Activated T-helper 2 cell treated with anti-CD3 and anti-CD28 coated beads, Interferon-gamma antibody, Interleukin-2, Interleukin-4, amounts not matched to agents 10 μg/mL and 5 μg/mL and 100 μg/mL, durations not matched to agents 14 hours and 24 hours and 36 hours (primary cell): ENCODE measurements around the gene TAB3. TPM values are rescaled to one million over a fixed set of nuclear protein-coding genes. Genes with fewer than 3 reads are reported as not detected.

Source experiments
- DNase-seq: peaks from one replicate; pipeline ENCODE4 v3.0.0; 2021; ENCODE audit warnings: low spot score
- H3K27ac Mint-ChIP-seq: one replicate; pipeline ENCODE4 v1.8.0; 2021; ENCODE audit warnings: mixed read lengths
- H3K27me3 Mint-ChIP-seq: one replicate; pipeline ENCODE4 v1.8.0; 2021; ENCODE audit warnings: low read depth, mixed read lengths
- H3K36me3 Mint-ChIP-seq: one replicate; pipeline ENCODE4 v1.8.0; 2021; ENCODE audit warnings: low read depth, mixed read lengths
- H3K4me1 Mint-ChIP-seq: one replicate; pipeline ENCODE4 v1.8.0; 2021; ENCODE audit warnings: low read depth, mixed read lengths
- H3K4me3 Mint-ChIP-seq: one replicate; pipeline ENCODE4 v1.8.0; 2021; ENCODE audit warnings: low read depth, mild to moderate bottlenecking, moderate library complexity, mixed read lengths
- H3K9me3 Mint-ChIP-seq: one replicate; pipeline ENCODE4 v1.8.0; 2021; ENCODE audit warnings: mixed read lengths
- intact Hi-C: fragments of 100-400 bp; cut with micrococcal nuclease; formaldehyde crosslinking; loops from one replicate; pipeline ENCODE4 v1.15.1; 2023
- total RNA-seq: library from RNA; stranded (reverse); gene quantifications from 2 replicates; pipeline ENCODE4 v1.2.3, GENCODE V29; 2022

TAB3 gene
- total RNA-seq, 1 donor from 2014 or later, result 24.9 TPM

GRCh38 chrX:30881390-30881789, 7.7 kb downstream of the TAB3 start:
- intact Hi-C loops, result no loop called here
- Mint-ChIP-seq H3K27me3 (no peaks in the 10 kb centered on the region), H3K36me3 (peaks cover 31% of the 10 kb centered on the region), H3K27ac (peak overlapping the region; percentile 81), H3K4me3 (no peak overlapping the region), H3K4me1 (peaks cover 51% of the 10 kb centered on the region), H3K9me3 (no peaks in the 10 kb centered on the region)
- no peak for DNase-seq

GRCh38 chrX:30880058-30880457, 9.0 kb downstream of the TAB3 start:
- no peak overlapping the region for H3K4me3 Mint-ChIP-seq
- no peaks in the 10 kb centered on the region for H3K9me3 Mint-ChIP-seq
- peaks cover 48% of the 10 kb centered on the region for H3K4me1 Mint-ChIP-seq
- peaks cover 20% of the 10 kb centered on the region for H3K36me3 Mint-ChIP-seq
- no peaks in the 10 kb centered on the region for H3K27me3 Mint-ChIP-seq
- no peak overlapping the region for H3K27ac Mint-ChIP-seq
- intact Hi-C loops, result no loop called here
- DNase-seq, result no peak

GRCh38 chrX:30876367-30876766, 12.7 kb downstream of the TAB3 start:
- no peak overlapping the region for H3K27ac Mint-ChIP-seq
- intact Hi-C loops, result loop anchor here (2.0 kb wide), 1 partner anchor 226 kb away; no protein-coding TSS in a partner anchor
- H3K4me1 Mint-ChIP-seq, result peaks cover 32% of the 10 kb centered on the region
- H3K4me3 Mint-ChIP-seq, result no peak overlapping the region
- no peaks in the 10 kb centered on the region for H3K9me3 Mint-ChIP-seq
- no peaks in the 10 kb centered on the region for H3K27me3 Mint-ChIP-seq
- H3K36me3 Mint-ChIP-seq, result peaks cover 17% of the 10 kb centered on the region
- DNase-seq, result no peak

- H3K27me3 Mint-ChIP-seq, result no peaks in the 10 kb centered on the region
These were observed 13.1 kb downstream of the TAB3 start for GRCh38 chrX:30875957-30876356.

GRCh38 chrX:30874851-30875250, 14.2 kb downstream of the TAB3 start:
- Mint-ChIP-seq H3K27me3 (no peaks in the 10 kb centered on the region), H3K36me3 (peaks cover 10% of the 10 kb centered on the region), H3K4me1 (peaks cover 18% of the 10 kb centered on the region), H3K9me3 (no peaks in the 10 kb centered on the region), H3K4me3 (no peak overlapping the region), H3K27ac (no peak overlapping the region)
- no peak for DNase-seq
- intact Hi-C loops, result no loop called here

More at GRCh38 chrX:30875957-30876356, 13.1 kb downstream of the TAB3 start:
- no peak for DNase-seq
- Mint-ChIP-seq H3K4me3 (no peak overlapping the region), H3K4me1 (peaks cover 28% of the 10 kb centered on the region), H3K36me3 (peaks cover 16% of the 10 kb centered on the region), H3K27ac (no peak overlapping the region), H3K9me3 (no peaks in the 10 kb centered on the region)
- intact Hi-C loops, result loop anchor here (2.0 kb wide), 1 partner anchor 225 kb away; no protein-coding TSS in a partner anchor

GRCh38 chrX:30870572-30870971, 18.5 kb downstream of the TAB3 start:
- Mint-ChIP-seq H3K4me3 (no peak overlapping the region), H3K4me1 (peaks cover 9% of the 10 kb centered on the region), H3K27me3 (no peaks in the 10 kb centered on the region), H3K9me3 (no peaks in the 10 kb centered on the region), H3K36me3 (peaks cover 22% of the 10 kb centered on the region), H3K27ac (no peak overlapping the region)
- DNase-seq, result no peak
- intact Hi-C loops, result no loop called here

- no peaks in the 10 kb centered on the region for H3K9me3 Mint-ChIP-seq
- H3K4me3 Mint-ChIP-seq, result no peak overlapping the region
- no peaks in the 10 kb centered on the region for H3K27me3 Mint-ChIP-seq
- H3K27ac Mint-ChIP-seq, result no peak overlapping the region
- intact Hi-C loops, result no loop called here
- no peak for DNase-seq
- H3K36me3 Mint-ChIP-seq, result peaks cover 32% of the 10 kb centered on the region
- H3K4me1 Mint-ChIP-seq, result peaks cover 2% of the 10 kb centered on the region
These were observed 23.4 kb downstream of the TAB3 start for GRCh38 chrX:30865612-30866011.

GRCh38 chrX:30865015-30865414, 24.0 kb downstream of the TAB3 start:
- Mint-ChIP-seq H3K4me1 (peaks cover 2% of the 10 kb centered on the region), H3K4me3 (no peak overlapping the region), H3K9me3 (no peaks in the 10 kb centered on the region), H3K36me3 (peaks cover 32% of the 10 kb centered on the region), H3K27me3 (no peaks in the 10 kb centered on the region), H3K27ac (no peak overlapping the region)
- intact Hi-C loops, result no loop called here
- no peak for DNase-seq

GRCh38 chrX:30864383-30864785, 24.7 kb downstream of the TAB3 start:
- intact Hi-C loops, result no loop called here
- DNase-seq, result no peak
- Mint-ChIP-seq H3K9me3 (no peaks in the 10 kb centered on the region), H3K27ac (no peak overlapping the region), H3K36me3 (peaks cover 37% of the 10 kb centered on the region), H3K27me3 (no peaks in the 10 kb centered on the region), H3K4me3 (no peak overlapping the region), H3K4me1 (peaks cover 2% of the 10 kb centered on the region)

- DNase-seq, result no peak
- Mint-ChIP-seq H3K4me3 (no peak overlapping the region), H3K4me1 (peaks cover 2% of the 10 kb centered on the region), H3K9me3 (no peaks in the 10 kb centered on the region), H3K27ac (no peak overlapping the region), H3K27me3 (no peaks in the 10 kb centered on the region), H3K36me3 (peaks cover 41% of the 10 kb centered on the region)
- intact Hi-C loops, result no loop called here
These were observed 25.1 kb downstream of the TAB3 start for GRCh38 chrX:30863974-30864373.

- Mint-ChIP-seq H3K4me1 (no peaks in the 10 kb centered on the region), H3K4me3 (no peak overlapping the region), H3K27ac (no peak overlapping the region), H3K9me3 (no peaks in the 10 kb centered on the region), H3K36me3 (peaks cover 38% of the 10 kb centered on the region), H3K27me3 (no peaks in the 10 kb centered on the region)
- DNase-seq, result no peak
- intact Hi-C loops, result no loop called here
These were observed 31.0 kb downstream of the TAB3 start for GRCh38 chrX:30858098-30858497.

- H3K27me3 Mint-ChIP-seq, result no peaks in the 10 kb centered on the region
- no peaks in the 10 kb centered on the region for H3K9me3 Mint-ChIP-seq
- peaks cover 36% of the 10 kb centered on the region for H3K36me3 Mint-ChIP-seq
- intact Hi-C loops, result no loop called here
- no peaks in the 10 kb centered on the region for H3K4me1 Mint-ChIP-seq
- no peak for DNase-seq
- no peak overlapping the region for H3K27ac Mint-ChIP-seq
- no peak overlapping the region for H3K4me3 Mint-ChIP-seq
These were observed 37.6 kb downstream of the TAB3 start for GRCh38 chrX:30851449-30851848.

- Mint-ChIP-seq H3K27me3 (no peaks in the 10 kb centered on the region), H3K36me3 (peaks cover 63% of the 10 kb centered on the region), H3K9me3 (no peaks in the 10 kb centered on the region), H3K27ac (no peak overlapping the region), H3K4me1 (peaks cover 15% of the 10 kb centered on the region), H3K4me3 (no peak overlapping the region)
- intact Hi-C loops, result no loop called here
- DNase-seq, result no peak
These were observed 53.7 kb downstream of the TAB3 start for GRCh38 chrX:30835373-30835772.

GRCh38 chrX:30833896-30834295, 55.2 kb downstream of the TAB3 start:
- Mint-ChIP-seq H3K27ac (no peak overlapping the region), H3K4me1 (peaks cover 21% of the 10 kb centered on the region), H3K4me3 (no peak overlapping the region), H3K36me3 (peaks cover 58% of the 10 kb centered on the region), H3K27me3 (no peaks in the 10 kb centered on the region), H3K9me3 (no peaks in the 10 kb centered on the region)
- intact Hi-C loops, result loop anchor here (5.0 kb wide), 1 partner anchor 257 kb away; the partner anchor contains the start of gene TASL
- no peak for DNase-seq
